Adrenal gland (tissue), 12 donors: ENCODE results near the gene PUM2. TPM values are rescaled to one million over a fixed set of nuclear protein-coding genes. Genes with fewer than 3 reads are reported as not detected.

Experiments used
- DNase-seq, 7 donors: peaks; one replicate each; pipeline ENCODE4 v3.0.0-alpha.2; 2019 to 2020
- H3K27ac ChIP-seq, 5 donors: fragments of 200-600 bp; sonication (generic) in 4 of 5; 1 replicate in 3 of 5; 2 replicates in 2 of 5; pipeline versions ENCODE4 v1.5.1 to v1.8.0; 2016 to 2020; ENCODE audit warnings: mild to moderate bottlenecking in 1 of 5
- H3K27me3 ChIP-seq: fragments of 200-600 bp; 2 replicates; pipeline ENCODE4 v1.8.0; 2021
- H3K36me3 ChIP-seq, 2 donors: fragments of 200-600 bp; replicated peaks in 1 of 2; 1 replicate in 1 of 2; 2 replicates in 1 of 2; pipeline versions ENCODE4 v1.5.1 to v1.8.0; 2018 to 2022
- H3K4me1 ChIP-seq, 2 donors: fragments of 200-600 bp; replicated peaks in 1 of 2; 1 replicate in 1 of 2; 2 replicates in 1 of 2; pipeline versions ENCODE4 v1.5.1 to v1.8.0; 2018 to 2021
- H3K4me3 ChIP-seq, 4 donors: fragments of 200-600 bp; sonication (generic) in 3 of 4; one replicate each; pipeline ENCODE4 v1.5.1; 2016 to 2018
- H3K9me3 ChIP-seq, 3 donors: fragments of 200-600 bp; sonication (generic) in 1 of 3; replicated peaks in 1 of 3; 1 replicate in 2 of 3; 2 replicates in 1 of 3; pipeline versions ENCODE4 v1.5.1 to v1.8.0; 2016 to 2021
- CTCF ChIP-seq, 6 experiments: fragments of 450-650 bp in 4 of 6; fragments of 200-600 bp in 2 of 6; sonication (generic) in 1 of 6; IDR thresholded peaks; 1 replicate in 5 of 6; 2 replicates in 1 of 6; pipeline versions ENCODE4 v1.5.1 to v1.8.0; 2016 to 2021; ENCODE audit warnings: antibody characterized with exemption in 6 of 6, mild to moderate bottlenecking in 2 of 6, moderate library complexity in 1 of 6
- POLR2A ChIP-seq, 2 donors: fragments of 450-650 bp; IDR thresholded peaks; one replicate each; pipeline ENCODE4 v1.6.1; 2017; ENCODE audit warnings: antibody characterized with exemption in 2 of 2, mild to moderate bottlenecking in 2 of 2, moderate library complexity in 1 of 2
- WGBS, 4 donors: extraction: QIAGEN DNeasy Blood & Tissue Kit in 2 of 4; methylation state at CpG; one replicate each; pipeline versions ENCODE4 v1.1.5 to v1.1.7; 2013 to 2017; 5-methylcytosine and 5-hydroxymethylcytosine counted together
- intact Hi-C, 2 donors: fragments of 100-400 bp; cut with DNase I; formaldehyde crosslinking; loops; one replicate each; pipeline versions ENCODE4 v1.14.1 to v1.15.0; 2022 to 2023
- polyA plus RNA-seq, 3 donors: library from polyadenylated mRNA; stranded (reverse); fragments of 200-250 nt in 2 of 3; fragments of 350-450 nt in 1 of 3; fragmentation: Illumina TruSeq in 1 of 3; extraction: RNeasy Lipid Tissue Mini Kit (QIAGEN cat#74804) in 1 of 3; gene quantifications; one replicate each; pipeline ENCODE4 v1.2.3, GENCODE V29; 2013 to 2014
- total RNA-seq, 9 donors: library from RNA; depleted of rRNA in 4 of 9; stranded (reverse); fragments of >200 nt in 4 of 9; fragments of 120-200 nt in 1 of 9; fragmentation: NEBNext Ultra II Directional in 1 of 9; extraction: Animal tissue kit (Norgen Biotek cat#: 25700) in 1 of 9; gene quantifications; one replicate each; pipeline versions ENCODE4 v1.1.0 to v1.2.4, GENCODE V29; 2013 to 2023
- donor health status: healthy with polysubstance abuse.
- donor health status: Bipolar disorder and iron deficiency.
- donor health status: DM: yes; HTN: yes; CAD: no.
- donor health status: DM: no; HTN: no; CAD: no.
- donor health status: DM: no; HTN: no; CAD: no.
- donor health status: DM: yes; HTN: yes; CAD: no.

Gene PUM2
- total and polyA plus RNA-seq, 12 donors = 25.5 to 105 (median 53.3) TPM

DNA sequence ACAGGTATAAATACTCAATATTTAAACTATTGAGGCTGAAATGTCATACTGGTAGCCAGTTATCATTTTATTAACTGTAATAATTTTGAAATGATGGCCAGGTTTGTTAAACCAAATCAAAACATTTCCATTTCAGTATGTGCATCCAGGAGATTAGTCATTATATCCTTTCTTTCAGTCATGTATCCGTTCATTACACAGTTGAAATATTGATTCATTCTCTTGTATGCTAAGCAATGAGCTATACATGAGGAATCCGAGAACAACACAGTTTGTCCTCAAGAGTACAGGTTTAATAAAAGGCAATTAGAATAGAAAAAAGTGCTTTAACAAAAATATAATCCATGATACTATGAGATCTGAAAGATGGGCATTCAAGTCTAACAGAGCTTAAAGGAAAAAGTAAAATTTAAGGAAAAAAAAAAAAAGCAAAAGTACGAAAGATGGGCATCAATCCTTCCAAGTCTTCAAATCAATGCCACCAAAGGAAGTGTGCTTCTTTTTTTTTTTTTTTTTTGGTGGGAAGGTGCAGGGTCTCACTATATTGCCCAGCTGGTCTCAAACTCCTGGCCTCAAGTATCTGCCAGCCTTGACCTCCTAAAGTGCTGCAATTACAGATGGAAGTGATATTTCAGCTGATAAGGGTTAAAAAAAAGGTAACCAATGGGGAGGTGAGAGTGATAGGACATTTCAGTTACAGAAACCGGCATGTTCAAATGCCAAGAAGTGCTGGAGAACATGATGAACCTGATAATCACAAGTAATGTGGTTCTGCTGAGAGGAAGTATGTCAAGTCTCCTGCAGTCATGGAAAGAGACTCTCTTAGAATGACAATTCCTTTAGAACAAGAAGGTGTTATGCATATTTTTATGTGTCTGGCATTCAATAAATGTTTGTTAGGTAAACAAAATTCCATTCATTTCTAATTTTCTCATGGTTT, 35.8 kb downstream of the PUM2 start:
- TF ChIP-seq POLR2A (IDR thresholded peaks at IDR 0.05) (no peak), CTCF (IDR thresholded peaks at IDR 0.05) (no peak)
- no peaks in the 10 kb centered on the region for H3K4me1 ChIP-seq
- WGBS, 4 donors = 89 to 92% (median 91%) methylated on average over 4 of the region's 4 CpGs
- H3K27me3 ChIP-seq = no peaks in the 10 kb centered on the region
- H3K27ac ChIP-seq = no peak overlapping the region
- no peaks in the 10 kb centered on the region for H3K9me3 ChIP-seq
- DNase-seq = no peak
- H3K4me3 ChIP-seq = no peak overlapping the region
- peaks cover 0 to 51% of the 10 kb centered on the region in 2 donors for H3K36me3 ChIP-seq
- intact Hi-C loops = loop anchor here in 1 of 2 donors (10.0 kb wide), 1 partner anchor 70 kb away; no protein-coding TSS in a partner anchor

DNA sequence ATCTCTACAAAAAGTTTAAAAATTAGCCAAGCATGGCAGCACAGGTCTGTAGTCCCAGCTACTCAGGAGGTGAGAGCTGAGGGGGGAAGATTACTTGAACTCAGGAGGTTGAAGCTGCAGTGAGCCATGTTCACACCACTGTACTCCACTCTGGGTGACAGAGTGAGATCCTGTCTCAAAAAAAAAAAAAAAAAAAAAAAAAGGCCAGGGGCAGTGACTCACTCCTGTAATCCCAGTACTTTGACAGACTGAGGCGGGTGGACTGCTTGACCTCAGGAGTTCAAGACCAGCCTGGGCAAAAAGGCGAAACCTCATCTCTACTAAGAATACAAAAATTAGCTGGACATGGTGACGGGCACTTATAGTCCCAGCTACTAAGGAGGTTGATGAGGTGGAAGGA, 37.0 kb downstream of the PUM2 start:
- peak in 1 of 7 donors; percentile 25 for DNase-seq
- Histone ChIP-seq H3K4me1 (no peaks in the 10 kb centered on the region), H3K36me3 (peaks cover 0 to 55% of the 10 kb centered on the region in 2 donors), H3K4me3 (no peak overlapping the region), H3K9me3 (no peaks in the 10 kb centered on the region), H3K27ac (no peak overlapping the region), H3K27me3 (no peaks in the 10 kb centered on the region)
- intact Hi-C loops = loop anchor here in 1 of 2 donors (10.0 kb wide), 1 partner anchor 69 kb away; no protein-coding TSS in a partner anchor
- TF ChIP-seq POLR2A (IDR thresholded peaks at IDR 0.05) = no peak
- no peak for TF ChIP-seq CTCF (IDR thresholded peaks at IDR 0.05)
- 82 to 95% (median 91%) methylated on average over 3 of the region's 3 CpGs for WGBS, 4 donors

DNA sequence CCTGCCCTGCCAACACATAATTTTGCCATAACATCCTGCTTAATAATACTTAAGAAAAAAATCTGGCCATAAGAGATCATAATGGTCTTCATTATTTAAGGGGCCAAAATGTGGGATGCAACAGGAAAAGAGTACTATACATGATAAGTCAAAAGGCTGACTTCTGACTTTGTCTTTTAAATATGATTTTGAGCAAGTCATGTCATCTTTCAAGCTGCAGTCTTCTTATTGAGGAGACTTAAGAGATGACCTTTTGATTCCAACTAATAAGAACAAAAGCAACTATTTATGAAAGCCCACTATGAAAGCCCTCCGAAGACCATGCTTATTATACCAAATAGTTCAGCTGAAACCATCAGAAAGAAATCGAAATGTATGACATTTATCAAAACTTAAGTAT, 41.6 kb downstream of the PUM2 start:
- H3K4me3 ChIP-seq = no peak overlapping the region
- TF ChIP-seq POLR2A (IDR thresholded peaks at IDR 0.05) = no peak
- TF ChIP-seq CTCF (IDR thresholded peaks at IDR 0.05) = no peak
- peaks cover 0 to 62% of the 10 kb centered on the region in 2 donors for H3K36me3 ChIP-seq
- intact Hi-C loops = no loop called here
- DNase-seq = no peak
- no peaks in the 10 kb centered on the region for H3K27me3 ChIP-seq
- H3K27ac ChIP-seq = no peak overlapping the region
- H3K9me3 ChIP-seq = no peaks in the 10 kb centered on the region
- H3K4me1 ChIP-seq = no peaks in the 10 kb centered on the region
- WGBS, 4 donors = 85 to 96% (median 89%) methylated on average over 2 of the region's 2 CpGs

- no peak overlapping the region for H3K4me3 ChIP-seq
- H3K36me3 ChIP-seq = peaks cover 0 to 56% of the 10 kb centered on the region in 2 donors
- DNase-seq = no peak
- no peak for TF ChIP-seq POLR2A (IDR thresholded peaks at IDR 0.05)
- no peak for TF ChIP-seq CTCF (IDR thresholded peaks at IDR 0.05)
- no peaks in the 10 kb centered on the region for H3K9me3 ChIP-seq
- H3K27me3 ChIP-seq = no peaks in the 10 kb centered on the region
- H3K4me1 ChIP-seq = peaks cover 0 to 12% of the 10 kb centered on the region in 2 donors
- H3K27ac ChIP-seq = no peak overlapping the region
- intact Hi-C loops = no loop called here
Observed at GRCh38 chr2:20307311-20307710, 43.3 kb downstream of the PUM2 start.
